Stimulated activated naive CD8-positive, alpha-beta T cell treated with anti-CD3 and anti-CD28 coated beads, Interleukin-15, amount 100 ng/mL, for 72 hours (primary cell): ENCODE data around the gene KCNMA1.
"Not testable (repeated sequence)": the region's sequence is repeated elsewhere in the genome, so short reads cannot be mapped to it uniquely, and the experiment has no call there.

Source experiments
- ATAC-seq: fragments of 150-1000 bp; cut with Tn5 transposase; 2 replicates; pipeline ENCODE4 v1.10.0; 2021; ENCODE audit warnings: mild to moderate bottlenecking, moderate library complexity
- DNase-seq, 2 donors: peaks; one replicate each; pipeline ENCODE4 v3.0.0; 2021 to 2022
- H3K27ac Mint-ChIP-seq, 2 donors: one replicate each; pipeline ENCODE4 v1.8.0; 2022; ENCODE audit warnings: mild to moderate bottlenecking in 2 of 2, mixed read lengths in 2 of 2, moderate library complexity in 2 of 2
- H3K27me3 Mint-ChIP-seq: one replicate; pipeline ENCODE4 v1.8.0; 2022; ENCODE audit warnings: mixed read lengths
- H3K4me1 Mint-ChIP-seq: one replicate; pipeline ENCODE4 v1.8.0; 2022; ENCODE audit warnings: mild to moderate bottlenecking, mixed read lengths
- H3K4me3 Mint-ChIP-seq, 2 donors: one replicate each; pipeline ENCODE4 v1.8.0; 2022; ENCODE audit warnings: mild to moderate bottlenecking in 2 of 2, mixed read lengths in 2 of 2, moderate library complexity in 1 of 2
- H3K9me3 Mint-ChIP-seq, 2 donors: one replicate each; pipeline ENCODE4 v1.8.0; 2022; ENCODE audit warnings: mixed read lengths in 2 of 2

The KCNMA1 gene

DNA sequence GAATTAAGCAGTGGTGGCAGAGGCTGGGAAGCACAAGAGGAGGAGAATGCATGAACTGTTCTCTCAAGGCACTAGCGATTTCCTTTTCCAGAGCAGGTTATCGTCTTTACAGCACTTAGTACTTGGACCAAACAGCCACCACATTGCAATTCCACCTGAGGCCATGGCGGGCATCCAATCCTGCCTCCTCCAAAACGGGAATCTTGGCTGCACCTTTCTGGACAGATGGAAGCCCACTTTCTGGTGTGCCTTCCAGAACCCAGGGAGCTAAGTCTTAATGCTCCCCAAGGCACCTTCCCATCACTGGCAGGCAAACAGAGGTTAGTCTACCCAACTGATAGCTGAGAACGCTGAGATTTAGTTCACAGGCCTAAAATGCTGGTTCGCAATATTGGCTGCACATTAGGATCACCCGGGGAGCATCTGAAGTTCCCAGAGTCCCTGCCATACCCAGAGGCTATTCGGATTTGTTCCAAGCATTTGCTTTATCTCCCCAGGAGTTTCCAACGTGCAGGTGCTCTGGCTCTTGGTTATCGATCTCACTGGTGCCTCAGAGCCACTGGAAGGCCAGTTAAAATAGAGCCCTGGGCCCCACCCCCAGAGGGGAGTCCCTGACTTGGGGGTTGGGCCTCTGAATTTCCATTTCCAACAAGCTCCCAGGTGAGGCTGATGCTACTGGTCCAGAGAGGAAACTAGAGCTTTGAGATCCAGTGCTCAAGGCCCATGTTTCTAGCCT lies 62.2 kb downstream of the KCNMA1 start:
- peak overlapping the region in 1 of 2 donors; percentile 42 for H3K27ac Mint-ChIP-seq
- ATAC-seq (no peak), DNase-seq (no peak)
- H3K9me3 Mint-ChIP-seq, result no peaks in the 10 kb centered on the region
- no peaks in the 10 kb centered on the region for H3K4me1 Mint-ChIP-seq
- H3K4me3 Mint-ChIP-seq, result no peak overlapping the region
- H3K27me3 Mint-ChIP-seq, result no peaks in the 10 kb centered on the region

DNA sequence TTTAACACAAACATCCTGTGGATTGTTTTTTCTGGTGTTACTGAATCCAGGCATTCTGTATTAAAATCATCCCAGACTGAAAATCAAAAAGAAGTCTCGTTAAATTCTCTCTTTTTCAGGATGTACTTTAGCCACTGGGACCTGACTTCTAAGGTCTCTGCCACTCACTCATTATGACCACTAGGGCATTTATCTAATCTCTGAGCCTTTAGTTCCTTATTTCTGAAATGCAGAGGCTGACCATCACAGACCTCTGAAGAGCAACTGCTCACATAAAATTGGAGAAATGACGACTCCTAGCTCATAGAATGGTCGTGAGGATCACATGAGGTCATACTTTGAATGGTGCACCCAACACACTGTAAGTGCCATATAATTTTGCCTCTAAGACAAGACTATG lies 63.2 kb downstream of the KCNMA1 start:
- Mint-ChIP-seq H3K4me3 (no peak overlapping the region), H3K4me1 (no peaks in the 10 kb centered on the region), H3K27me3 (no peaks in the 10 kb centered on the region), H3K9me3 (no peaks in the 10 kb centered on the region), H3K27ac (no peak overlapping the region)
- no peak for DNase-seq
- no peak for ATAC-seq

DNA sequence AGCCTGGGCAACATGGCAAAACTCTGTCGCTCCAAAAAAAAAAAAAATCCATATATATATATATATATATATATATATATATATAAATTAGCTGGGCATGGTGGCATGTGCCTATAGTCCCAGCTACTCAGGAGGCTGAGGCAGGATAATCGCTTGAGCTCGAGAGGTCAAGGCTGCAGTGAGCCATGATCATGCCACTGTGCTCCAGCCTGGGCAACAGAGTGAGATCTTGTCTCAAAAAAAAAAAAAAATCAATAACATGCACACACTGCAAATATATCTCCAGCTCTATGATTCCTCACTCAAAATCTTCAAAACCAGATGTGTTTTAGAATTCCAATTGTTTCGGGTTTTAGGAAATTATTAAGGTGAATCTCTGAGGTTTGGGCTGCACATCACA lies 65.1 kb downstream of the KCNMA1 start:
- not testable (repeated sequence) for H3K4me1 Mint-ChIP-seq, H3K27ac Mint-ChIP-seq, H3K4me3 Mint-ChIP-seq, H3K27me3 Mint-ChIP-seq, ATAC-seq, DNase-seq, H3K9me3 Mint-ChIP-seq

DNA sequence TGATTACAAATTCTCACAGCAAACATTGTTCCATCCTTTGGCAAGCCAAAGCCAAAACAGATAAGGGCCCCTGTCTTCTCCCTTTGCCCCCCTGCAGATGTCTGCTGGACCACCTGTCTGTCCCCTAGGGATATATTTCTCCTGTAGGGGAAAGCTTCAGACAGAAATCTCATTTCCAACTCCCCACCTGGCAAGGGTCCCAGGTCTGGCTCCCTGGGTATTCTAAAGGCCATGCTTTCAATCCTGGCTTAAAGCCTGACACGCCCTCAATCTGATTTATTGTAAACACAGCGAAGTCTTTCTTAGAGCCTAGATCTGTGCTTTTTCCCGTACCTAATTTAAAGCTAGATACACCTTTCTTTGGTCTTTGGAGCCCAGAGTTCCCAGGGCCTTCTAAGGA lies 66.1 kb downstream of the KCNMA1 start:
- Mint-ChIP-seq H3K9me3 (no peaks in the 10 kb centered on the region), H3K27ac (peak overlapping the region in 1 of 2 donors; percentile 24), H3K4me1 (no peaks in the 10 kb centered on the region), H3K27me3 (no peaks in the 10 kb centered on the region), H3K4me3 (no peak overlapping the region)
- no peak for ATAC-seq
- no peak for DNase-seq

DNA sequence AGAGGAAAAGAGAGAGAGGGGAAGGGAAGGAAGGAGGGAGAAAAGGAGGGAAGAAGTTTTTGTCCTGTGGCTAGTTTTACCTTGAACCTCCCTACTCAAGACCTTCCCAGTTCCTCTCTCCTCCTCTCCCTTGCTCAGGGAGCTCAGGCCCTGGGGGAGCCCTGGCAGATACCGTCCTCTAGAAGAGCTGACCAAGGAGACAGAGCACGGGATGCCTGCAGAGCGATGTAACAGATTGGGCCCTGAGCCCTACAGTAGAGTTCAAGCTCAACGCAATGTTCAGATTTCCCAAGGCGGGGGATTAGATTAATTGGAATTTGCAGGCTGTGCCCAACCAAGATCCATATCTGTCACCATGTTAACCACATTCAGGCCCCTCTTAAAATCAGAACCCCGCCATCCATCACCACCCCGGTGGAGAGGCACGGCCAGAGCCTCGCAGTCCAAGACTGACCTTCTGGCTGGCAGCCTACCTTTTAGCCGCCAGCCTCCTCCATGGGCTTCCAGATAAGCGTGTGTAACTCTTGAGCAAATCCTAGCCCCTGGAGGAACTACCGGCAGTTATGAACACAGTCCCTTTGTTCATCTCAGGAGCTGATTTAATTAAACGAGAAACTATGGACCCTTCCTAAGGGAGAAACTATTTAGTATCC lies 70.6 kb downstream of the KCNMA1 start:
- H3K4me1 Mint-ChIP-seq, result no peaks in the 10 kb centered on the region
- DNase-seq (no peak), ATAC-seq (no peak)
- peaks cover 32% of the 10 kb centered on the region for H3K27me3 Mint-ChIP-seq
- H3K4me3 Mint-ChIP-seq, result no peak overlapping the region
- no peak overlapping the region for H3K27ac Mint-ChIP-seq
- no peaks in the 10 kb centered on the region for H3K9me3 Mint-ChIP-seq

DNA sequence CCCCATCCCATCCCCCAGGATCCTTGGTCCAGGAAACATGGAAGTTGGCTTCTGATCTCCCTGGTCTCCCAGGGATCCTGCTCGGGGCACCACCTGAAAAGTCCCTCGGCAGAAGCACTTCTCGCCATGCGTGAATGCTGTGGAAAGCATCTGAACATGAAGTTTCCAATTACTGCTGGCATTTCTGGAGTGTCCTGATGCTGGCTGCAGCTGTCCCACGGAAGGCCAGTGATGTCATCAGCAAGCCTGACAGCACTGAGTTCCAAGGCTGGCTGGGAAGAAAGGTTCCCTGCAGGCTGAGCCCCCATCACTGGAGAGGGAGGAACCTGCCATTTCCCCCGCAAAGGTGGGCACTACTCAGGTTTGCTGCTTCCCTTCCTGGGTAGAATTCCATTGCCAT lies 71.4 kb downstream of the KCNMA1 start:
- Mint-ChIP-seq H3K9me3 (no peaks in the 10 kb centered on the region), H3K27ac (no peak overlapping the region), H3K27me3 (peaks cover 32% of the 10 kb centered on the region), H3K4me3 (no peak overlapping the region), H3K4me1 (no peaks in the 10 kb centered on the region)
- ATAC-seq (no peak), DNase-seq (no peak)

DNA sequence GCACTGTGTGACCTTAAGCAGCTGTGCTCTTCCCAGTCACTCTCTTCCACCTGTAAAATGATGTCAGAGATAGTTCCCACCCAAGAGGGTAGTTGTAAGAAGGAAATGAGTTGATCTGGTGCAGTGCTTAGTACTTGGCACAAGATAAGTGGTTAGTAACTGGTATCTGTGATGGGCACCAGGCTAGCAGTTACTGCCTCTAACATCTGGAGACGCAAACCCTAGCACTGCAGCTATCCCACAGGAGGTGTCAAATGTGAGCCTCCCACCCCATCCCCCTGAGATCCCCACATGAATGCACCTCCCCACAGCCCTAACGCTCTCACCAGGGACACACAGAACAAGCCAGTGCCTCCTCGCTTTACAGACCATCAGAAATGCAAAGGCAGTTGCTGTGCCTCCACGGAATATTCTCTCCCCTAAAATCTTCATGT lies 72.0 kb downstream of the KCNMA1 start:
- DNase-seq (no peak), ATAC-seq (no peak)
- Mint-ChIP-seq H3K4me3 (no peak overlapping the region), H3K27me3 (peaks cover 32% of the 10 kb centered on the region), H3K4me1 (no peaks in the 10 kb centered on the region), H3K27ac (no peak overlapping the region), H3K9me3 (no peaks in the 10 kb centered on the region)

DNA sequence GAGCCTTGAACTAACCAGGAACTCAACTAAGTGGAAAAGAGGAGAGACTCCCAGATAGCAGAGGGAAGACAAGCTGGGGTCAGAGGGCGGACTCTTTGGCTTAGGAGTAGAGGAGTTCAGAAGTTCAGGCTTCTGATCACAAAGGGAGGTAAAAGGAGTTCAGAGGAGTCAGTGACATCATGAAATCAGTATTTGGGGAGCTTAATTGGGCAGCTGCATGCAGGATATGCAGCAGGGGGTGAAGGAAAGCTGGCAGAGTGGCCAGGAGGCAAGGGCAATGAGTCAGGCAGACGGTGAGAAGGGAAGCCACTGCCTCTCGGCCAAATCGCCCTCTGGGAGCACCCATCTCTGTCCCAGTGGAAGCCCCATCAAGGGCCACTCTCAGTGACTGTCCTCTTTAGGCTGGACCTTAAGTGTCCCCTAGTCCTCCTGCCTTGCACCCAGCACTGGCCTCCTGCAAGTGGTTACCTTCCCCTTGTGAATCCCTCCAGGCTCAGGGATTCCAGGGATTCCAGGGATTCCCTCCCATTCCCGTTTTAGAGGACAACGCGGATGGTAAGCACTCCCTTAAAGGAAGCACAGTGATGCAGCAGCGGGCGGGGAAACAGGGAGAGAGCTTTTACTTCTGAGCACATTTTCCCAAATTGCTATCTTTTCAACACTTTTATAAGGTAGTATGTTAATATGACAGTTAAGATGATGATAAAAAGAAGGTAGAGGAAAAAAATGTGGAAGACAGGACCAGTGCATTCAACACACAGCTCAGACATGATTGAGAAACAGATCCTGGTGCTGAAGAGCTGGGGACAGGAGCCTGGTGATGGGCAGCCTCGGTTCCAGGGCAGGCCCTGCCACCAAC lies 72.6 kb downstream of the KCNMA1 start:
- Mint-ChIP-seq H3K9me3 (no peaks in the 10 kb centered on the region), H3K27ac (peak overlapping the region in 1 of 2 donors; percentile 44), H3K4me1 (no peaks in the 10 kb centered on the region), H3K27me3 (peaks cover 32% of the 10 kb centered on the region), H3K4me3 (no peak overlapping the region)
- no peak for ATAC-seq
- no peak for DNase-seq

DNA sequence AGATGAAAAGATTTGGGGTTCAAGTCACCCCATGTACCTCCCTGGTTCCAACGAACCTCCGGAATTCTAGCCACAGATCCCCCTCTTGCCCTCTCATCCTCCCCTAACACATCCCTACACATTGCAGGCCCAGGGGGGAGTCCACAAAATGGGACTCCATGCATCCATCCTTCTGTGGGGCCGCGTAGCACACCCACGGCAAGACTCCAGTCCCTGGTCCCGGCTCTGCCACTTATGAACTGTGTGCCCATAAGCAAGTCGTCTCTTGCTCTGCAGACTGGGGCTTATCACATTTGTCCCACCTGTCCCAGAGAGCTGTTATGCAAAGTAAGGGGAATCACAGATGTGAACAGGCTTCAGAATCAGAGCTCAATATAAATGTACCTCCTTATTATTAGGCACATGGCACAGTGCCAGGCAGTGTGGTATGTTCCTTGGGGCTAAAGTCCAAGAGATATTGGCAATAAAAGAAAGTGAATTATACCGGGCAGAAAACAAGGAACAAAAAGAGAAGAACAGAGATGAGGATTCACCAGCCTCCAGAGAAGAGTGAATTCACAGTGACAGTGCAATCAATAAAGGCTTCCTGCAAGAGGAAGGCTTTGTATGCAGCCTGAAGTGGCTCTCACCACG lies 73.9 kb downstream of the KCNMA1 start:
- H3K9me3 Mint-ChIP-seq, result no peaks in the 10 kb centered on the region
- DNase-seq (no peak), ATAC-seq (no peak)
- H3K4me3 Mint-ChIP-seq, result no peak overlapping the region
- H3K27ac Mint-ChIP-seq, result peak overlapping the region in 1 of 2 donors; percentile 31
- peaks cover 32% of the 10 kb centered on the region for H3K27me3 Mint-ChIP-seq
- no peaks in the 10 kb centered on the region for H3K4me1 Mint-ChIP-seq

DNA sequence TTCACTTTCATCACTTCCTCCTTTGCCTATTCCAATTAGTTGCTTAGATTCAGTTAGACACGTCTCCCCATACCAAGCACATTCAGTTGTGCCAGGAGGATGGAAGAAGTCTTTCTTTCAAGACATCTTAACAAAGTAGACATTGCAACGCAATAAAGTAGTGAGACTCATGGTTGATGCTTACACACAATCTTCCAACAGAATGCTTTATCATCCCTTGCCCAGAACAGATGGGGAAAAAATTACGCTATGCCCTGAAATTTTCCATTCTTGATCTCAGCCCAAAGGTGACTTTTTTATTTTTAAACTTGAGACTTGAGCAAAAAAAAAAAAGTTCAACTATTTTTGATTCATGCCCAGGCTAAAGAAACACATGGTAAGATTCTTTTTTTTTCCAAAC lies 74.9 kb downstream of the KCNMA1 start:
- Mint-ChIP-seq H3K9me3 (no peaks in the 10 kb centered on the region), H3K27me3 (peaks cover 32% of the 10 kb centered on the region), H3K4me3 (no peak overlapping the region)

DNA sequence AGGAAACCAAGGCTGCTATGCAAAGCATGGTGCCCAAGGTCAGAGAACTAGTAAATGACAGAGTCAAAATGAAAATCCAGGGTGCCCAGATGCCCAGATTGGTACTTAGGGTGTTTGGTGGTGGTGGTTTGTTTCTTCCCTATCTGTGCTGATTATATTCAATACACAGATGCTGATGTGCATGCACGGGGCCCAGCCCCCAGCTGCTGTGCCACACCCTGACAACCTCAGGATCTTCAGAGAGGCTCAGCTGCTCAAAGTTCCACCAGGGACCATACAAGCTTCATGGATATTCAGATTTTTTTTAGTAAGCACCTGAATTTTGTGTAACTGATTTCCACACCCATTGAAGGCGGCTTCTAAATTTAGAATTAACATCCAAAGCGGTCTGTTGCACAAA lies 75.6 kb downstream of the KCNMA1 start:
- no peaks in the 10 kb centered on the region for H3K9me3 Mint-ChIP-seq
- no peak overlapping the region for H3K4me3 Mint-ChIP-seq
- H3K4me1 Mint-ChIP-seq, result no peaks in the 10 kb centered on the region
- DNase-seq, result no peak
- H3K27ac Mint-ChIP-seq, result no peak overlapping the region
- no peak for ATAC-seq
- H3K27me3 Mint-ChIP-seq, result peaks cover 32% of the 10 kb centered on the region

More for the DNA sequence above, 74.9 kb downstream of the KCNMA1 start:
- H3K27ac Mint-ChIP-seq, result no peak overlapping the region
- ATAC-seq (no peak), DNase-seq (no peak)
- no peaks in the 10 kb centered on the region for H3K4me1 Mint-ChIP-seq

DNA sequence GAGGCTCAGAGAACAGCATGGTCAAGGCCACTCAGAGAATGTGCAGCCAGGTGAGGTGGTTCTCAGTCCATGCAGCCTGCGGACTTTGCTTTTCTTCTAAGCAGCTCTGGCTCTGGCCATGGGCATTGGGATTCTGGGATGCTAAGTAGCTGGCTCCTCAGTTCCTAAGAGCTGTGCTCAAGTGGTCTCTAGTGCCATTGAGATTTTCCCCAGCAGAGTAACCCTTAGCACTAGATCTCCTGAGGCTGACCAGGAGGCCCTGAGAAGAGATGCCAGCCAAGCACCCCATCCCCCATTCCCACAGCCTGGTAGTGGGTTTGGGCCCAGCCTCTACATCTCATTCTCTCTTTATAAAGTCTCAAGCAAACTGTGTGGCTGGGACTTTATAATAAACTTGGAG lies 77.1 kb downstream of the KCNMA1 start:
- no peak for ATAC-seq
- Mint-ChIP-seq H3K4me1 (no peaks in the 10 kb centered on the region), H3K27me3 (peaks cover 25% of the 10 kb centered on the region), H3K27ac (no peak overlapping the region), H3K4me3 (no peak overlapping the region), H3K9me3 (no peaks in the 10 kb centered on the region)
- no peak for DNase-seq

DNA sequence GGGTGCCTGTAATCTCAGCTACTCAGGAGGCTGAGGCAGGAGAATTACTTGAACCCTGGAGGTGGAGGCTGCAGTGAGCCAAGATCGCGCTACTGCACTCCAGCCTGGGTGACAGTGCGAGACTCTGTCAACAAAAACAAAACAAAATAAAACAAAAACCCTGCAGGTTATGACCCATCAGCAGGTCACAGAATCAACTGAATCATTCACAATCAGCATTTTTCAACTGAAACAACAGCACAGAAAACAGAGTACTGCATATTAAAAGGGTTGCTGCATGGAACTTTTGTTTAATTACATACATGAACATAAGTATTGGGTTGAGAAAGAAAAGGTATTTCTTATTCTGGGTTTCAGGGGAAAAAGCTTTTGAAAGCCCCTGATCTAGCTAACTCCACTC lies 77.6 kb downstream of the KCNMA1 start:
- Mint-ChIP-seq H3K27ac (no peak overlapping the region), H3K4me1 (peaks cover 3% of the 10 kb centered on the region), H3K4me3 (no peak overlapping the region), H3K27me3 (peaks cover 21% of the 10 kb centered on the region), H3K9me3 (no peaks in the 10 kb centered on the region)
- no peak for ATAC-seq
- DNase-seq, result no peak

DNA sequence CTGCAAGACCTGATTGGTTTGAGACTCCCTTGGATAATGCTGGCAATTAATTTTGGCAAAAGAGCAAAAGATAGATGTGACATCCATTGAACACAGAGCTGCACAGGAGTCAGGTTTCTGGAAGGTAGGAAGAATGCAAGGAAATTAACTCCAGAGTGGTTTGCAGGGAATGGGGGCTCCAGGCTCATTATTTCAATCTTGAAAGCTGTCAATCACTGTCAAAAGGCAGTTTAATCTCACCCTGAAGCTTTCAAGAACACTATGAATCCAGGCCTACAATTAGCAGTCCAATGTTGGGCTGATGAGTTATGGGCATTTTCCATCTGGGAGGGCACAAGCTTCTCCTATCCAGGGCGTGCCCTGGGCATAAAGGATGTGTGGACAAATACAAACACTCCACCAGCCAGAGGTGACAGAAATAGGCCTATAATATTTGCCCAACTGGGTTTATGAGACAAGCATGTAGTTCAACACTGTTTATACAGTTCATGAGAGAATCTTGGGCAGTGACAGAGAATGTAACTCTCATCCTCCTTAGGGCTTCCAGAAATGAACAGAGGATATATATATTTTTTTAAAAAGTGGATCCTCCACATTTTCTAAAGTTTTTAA lies 80.5 kb downstream of the KCNMA1 start:
- Mint-ChIP-seq H3K27ac (no peak overlapping the region), H3K4me3 (no peak overlapping the region), H3K4me1 (peaks cover 14% of the 10 kb centered on the region), H3K9me3 (no peaks in the 10 kb centered on the region), H3K27me3 (no peaks in the 10 kb centered on the region)
- DNase-seq, result no peak
- ATAC-seq, result no peak

DNA sequence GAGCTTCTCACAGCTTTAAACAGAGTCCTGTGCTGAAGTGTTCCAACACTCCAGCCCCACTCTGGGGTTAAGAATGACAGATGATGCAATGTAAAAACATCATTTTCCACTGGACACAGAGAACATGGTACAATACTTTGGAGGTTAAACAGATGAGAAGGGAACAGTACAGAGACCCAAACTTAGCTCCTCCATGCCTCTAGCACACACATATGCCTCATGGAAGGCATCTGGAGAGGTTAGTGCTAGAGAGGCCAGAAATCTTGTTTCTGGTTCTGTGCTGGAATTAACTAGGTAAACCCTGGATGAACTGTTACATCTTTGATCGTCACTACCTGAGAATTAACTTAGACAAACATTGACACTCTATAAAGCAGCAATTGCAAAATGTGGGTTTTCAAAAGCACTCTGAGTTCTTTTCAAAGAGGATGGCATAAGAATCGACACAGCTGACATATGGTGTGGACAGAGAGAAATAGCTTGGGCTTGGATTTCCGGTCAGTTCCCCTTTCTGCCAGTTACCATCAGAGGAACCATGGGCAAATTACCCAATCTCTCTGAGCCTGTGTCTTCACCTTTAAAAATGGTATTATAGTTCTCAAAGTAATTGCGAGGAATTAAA lies 81.9 kb downstream of the KCNMA1 start:
- H3K4me3 Mint-ChIP-seq, result no peak overlapping the region
- ATAC-seq (no peak), DNase-seq (no peak)
- H3K4me1 Mint-ChIP-seq, result peaks cover 14% of the 10 kb centered on the region
- peak overlapping the region in 1 of 2 donors; percentile 19 for H3K27ac Mint-ChIP-seq
- no peaks in the 10 kb centered on the region for H3K27me3 Mint-ChIP-seq
- no peaks in the 10 kb centered on the region for H3K9me3 Mint-ChIP-seq
